ENCODE results near the gene STAB2.
"Not testable (repeated sequence)": the region's sequence is repeated elsewhere in the genome, so short reads cannot be mapped to it uniquely, and the experiment has no call there.

STAB2 gene

DNA sequence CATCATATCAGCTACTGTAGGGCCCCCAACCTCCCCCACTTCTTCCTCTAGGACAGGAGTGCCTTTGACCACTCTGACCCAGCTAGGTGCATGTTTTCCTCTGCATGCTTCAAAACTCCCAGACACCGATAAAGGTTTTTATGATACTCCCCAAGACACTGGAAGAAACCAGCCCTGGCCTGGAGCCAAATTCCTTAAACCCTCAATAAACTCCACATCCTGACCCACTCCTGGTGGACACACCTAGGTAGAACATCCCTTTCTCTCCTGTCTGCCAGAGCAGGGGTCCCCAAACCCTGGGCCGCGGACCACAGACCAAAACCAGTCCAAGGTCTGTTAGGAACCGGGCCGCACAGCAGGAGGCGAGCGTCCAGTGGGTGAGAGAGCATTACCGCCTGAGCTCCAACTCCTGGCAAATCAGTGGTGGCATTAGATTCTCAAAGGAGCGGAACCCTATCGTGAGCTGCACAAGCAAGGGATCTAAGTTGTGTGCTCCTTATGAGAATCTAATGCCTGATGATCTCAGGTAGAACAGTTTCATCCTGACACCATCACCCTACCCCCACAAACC lies 204.4 kb downstream of the STAB2 start:
- DNase-seq: no peak

DNA sequence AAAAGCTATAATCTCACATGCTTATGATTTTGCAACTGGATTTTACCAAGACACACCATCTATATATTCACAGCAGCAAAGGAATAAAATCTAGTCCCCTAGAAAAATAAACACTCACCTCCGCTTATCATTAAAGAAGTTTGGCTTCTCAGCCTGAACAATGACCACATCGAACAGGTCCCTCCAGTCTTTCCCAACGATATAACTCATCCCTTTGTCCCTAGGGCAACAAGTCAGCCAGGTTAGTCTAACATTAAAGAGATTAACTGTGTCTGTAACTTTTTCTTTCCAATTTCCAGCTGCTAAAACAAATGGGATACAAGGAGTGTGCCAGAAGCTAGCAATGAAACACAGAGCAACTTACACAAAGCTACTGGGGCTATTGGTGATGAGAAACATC lies 206.0 kb downstream of the STAB2 start:
- DNase-seq: no peak

GRCh38 chr12:103793512-103794045 lies 206.5 kb downstream of the STAB2 start:
- no peak for DNase-seq

DNA sequence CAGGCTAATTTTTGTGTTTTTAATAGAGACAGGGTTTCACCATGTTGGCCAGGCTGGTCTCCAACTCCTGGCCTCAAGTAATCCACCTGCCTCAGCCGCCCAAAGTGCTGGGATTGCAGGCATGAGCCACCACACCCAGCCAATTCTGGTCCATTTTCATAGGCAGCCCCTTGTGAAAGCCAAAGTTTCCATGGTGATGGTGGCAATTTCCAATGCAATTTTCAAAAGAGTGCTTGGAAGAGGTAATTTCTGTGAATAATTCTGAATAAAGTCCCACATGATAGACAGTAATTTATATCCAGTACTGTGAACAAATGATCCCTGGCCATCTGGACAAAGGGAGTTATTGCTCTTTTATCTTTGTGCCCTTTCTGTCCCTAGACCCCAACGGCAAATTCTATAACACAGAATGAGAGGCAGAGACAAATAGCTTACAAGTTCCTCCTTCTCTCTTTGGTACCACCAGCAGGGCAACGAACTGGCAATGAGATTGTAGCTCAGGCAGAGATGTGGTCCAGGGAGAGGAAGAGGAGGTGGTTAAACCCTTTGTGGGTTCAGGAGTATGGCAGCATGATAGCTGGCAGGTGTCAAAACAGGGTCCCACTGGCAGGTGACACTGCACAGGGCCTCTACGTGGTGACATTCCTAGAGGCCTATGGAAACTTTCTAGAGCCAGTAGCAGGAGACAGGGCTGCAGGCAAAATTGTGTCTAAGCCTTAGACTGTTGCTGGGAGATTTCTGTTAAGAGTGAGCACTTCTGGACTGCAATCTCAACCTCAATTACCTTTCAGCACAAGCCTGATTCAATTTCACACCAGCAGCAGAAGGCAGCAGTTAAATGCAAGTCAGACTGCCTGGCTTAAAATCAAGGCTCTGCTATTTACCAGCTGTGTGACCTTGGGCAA lies 207.5 kb downstream of the STAB2 start:
- no peak for DNase-seq

- DNase-seq: no peak
These were observed 211.5 kb downstream of the STAB2 start for GRCh38 chr12:103798586-103798985.

- DNase-seq: no peak
These were observed 212.4 kb downstream of the STAB2 start for GRCh38 chr12:103799504-103799856.

GRCh38 chr12:103799857-103800771 lies 213.0 kb downstream of the STAB2 start:
- DNase-seq: no peak

GRCh38 chr12:103801709-103802585 lies 214.9 kb downstream of the STAB2 start:
- DNase-seq: no peak

DNA sequence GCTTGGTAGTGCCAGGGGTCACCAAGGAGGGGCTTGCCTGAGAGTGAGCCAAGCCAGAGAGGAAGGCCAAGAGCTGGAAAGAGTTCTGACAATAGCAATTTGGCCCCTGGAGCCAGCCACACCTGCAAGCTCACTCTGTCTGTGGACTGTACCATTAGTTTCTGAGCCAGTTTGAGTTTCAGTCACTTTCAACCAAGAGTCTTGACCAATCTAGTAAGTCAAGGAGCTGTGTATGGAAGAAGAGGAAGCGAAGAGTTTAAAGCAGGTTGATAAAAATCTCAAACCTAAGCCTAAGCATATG lies 215.5 kb downstream of the STAB2 start:
- no peak for DNase-seq

DNA sequence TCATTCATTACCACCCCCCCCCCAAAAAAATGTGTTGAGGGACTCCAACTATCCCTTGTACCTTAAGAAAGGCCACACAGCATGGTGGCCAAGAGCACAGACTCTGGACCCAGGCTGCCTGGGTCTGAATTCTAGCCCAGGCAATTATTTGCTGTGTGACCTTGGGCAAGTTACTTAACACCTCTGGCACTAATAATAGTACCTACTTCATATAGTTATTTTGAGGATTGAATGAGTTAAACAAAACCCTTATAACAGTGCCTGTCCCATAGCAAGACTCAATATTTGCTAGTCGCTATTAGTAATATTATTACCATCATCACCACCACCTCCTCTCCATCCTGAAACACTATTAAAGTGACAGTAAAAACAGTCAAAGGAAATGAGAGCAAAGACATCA lies 216.8 kb downstream of the STAB2 start:
- DNase-seq: no peak

GRCh38 chr12:103805655-103806360 lies 218.7 kb downstream of the STAB2 start:
- DNase-seq: no peak

DNA sequence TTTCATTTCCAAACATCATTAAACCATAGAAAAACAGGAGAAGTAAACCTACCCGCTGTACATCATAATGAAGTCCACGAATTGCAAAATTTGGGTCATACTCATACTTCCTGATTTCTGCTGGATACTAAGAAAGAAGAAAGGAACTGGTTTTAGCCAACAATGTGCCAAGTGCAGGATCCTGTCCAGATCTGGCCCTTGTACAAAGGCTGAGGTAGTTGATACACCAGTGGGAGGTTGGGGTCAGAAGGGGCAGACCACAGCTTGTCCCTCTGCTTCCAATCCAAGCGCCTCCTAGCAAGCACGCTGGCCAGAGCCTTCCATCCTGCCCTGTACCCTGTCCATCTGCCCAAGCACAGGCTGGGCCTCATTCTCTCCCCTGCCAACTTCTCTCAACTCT lies 219.7 kb downstream of the STAB2 start:
- DNase-seq: no peak

- DNase-seq: no peak
These were observed 220.6 kb downstream of the STAB2 start for GRCh38 chr12:103807561-103808238.

DNA sequence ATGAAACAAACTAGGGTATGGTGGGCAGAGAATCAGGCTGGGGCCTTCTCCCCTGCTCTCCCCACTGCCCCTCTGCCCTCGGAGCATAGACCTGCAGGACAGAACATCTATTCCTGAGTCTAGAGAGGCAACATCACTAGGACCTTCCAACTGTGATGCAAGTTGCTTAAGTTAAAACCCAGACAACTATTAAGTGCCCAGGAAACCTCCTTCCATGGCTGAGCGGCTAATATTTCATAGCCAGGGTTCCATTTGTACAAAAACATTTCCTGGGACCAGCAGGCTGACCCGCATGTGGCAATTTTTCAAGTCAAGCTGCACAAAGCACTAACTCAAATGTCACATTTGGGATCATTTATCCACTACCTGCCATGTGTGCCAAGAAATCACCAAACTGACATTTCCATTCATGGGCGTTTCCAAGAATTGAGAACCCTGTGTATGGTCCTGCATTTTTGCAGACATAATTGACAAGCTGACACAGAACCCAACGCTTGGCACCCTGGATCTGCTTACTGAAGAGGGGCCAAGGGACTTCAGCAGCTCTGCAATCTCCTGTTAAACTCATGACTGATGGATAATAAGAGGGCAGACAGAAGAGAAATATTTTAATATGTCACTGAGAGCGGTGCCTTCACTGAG lies 221.3 kb downstream of the STAB2 start:
- DNase-seq: no peak

DNA sequence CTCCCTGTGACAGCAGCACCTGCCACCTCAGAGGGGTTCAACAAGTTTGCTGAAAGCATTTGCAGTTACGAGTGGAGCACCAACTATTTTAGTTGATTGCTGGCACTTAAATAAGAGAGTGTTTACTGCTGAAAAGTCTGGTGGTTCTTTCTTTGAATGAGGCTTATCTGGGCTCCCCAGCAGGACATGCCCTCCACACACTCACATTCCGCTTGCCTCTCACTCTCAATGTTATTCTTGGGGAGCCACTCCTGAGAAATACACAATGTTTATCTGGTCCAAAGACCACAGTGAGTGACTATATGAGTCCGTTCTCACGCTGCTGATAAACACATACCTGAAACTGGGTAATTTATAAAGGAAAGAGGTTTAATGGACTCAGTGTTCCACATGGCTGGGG lies 222.1 kb downstream of the STAB2 start:
- no peak for DNase-seq

- DNase-seq: not testable (repeated sequence)
These were observed 222.6 kb downstream of the STAB2 start for GRCh38 chr12:103809639-103810038.

GRCh38 chr12:103810111-103810510 lies 223.0 kb downstream of the STAB2 start:
- DNase-seq: no peak

DNA sequence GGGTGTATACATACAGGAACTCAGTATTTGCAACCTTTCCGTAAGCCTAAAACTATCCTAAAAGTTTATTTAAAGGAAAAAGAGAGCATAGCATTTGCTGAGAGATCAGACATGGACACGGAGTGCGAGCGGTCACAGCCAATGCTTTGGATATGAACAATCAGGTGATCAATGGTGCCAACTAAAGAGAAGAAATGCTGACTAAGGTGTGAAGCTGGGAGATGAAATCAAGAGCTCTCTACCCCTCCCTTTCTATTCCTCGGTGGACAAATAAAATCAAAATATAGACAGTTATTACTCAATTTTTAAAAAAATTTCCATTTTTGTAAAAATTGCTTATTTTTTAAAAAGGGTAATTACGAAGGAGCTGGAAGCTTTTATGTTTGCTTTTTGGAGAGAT lies 224.7 kb downstream of the STAB2 start:
- DNase-seq: no peak

GRCh38 chr12:103812789-103813188 lies 225.7 kb downstream of the STAB2 start:
- no peak for DNase-seq

DNA sequence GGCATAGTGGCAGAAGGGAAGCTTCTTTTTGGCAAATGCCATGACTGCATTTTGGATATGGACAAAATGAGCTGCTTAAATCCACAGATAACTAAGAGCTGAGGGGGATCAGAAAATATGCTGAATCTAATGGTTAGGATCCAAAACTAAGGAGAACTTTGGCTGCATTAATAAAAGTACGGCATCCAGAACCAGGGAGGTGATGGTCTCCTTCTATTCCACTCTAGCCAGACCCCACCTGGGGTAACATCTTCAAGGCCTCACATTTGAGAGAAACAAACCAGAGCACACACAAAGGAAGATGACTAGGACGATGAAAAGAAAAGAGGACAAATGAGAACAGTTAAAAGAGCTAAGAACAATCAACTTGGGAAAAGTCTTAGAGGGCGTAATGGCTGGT lies 226.4 kb downstream of the STAB2 start:
- DNase-seq: no peak

DNA sequence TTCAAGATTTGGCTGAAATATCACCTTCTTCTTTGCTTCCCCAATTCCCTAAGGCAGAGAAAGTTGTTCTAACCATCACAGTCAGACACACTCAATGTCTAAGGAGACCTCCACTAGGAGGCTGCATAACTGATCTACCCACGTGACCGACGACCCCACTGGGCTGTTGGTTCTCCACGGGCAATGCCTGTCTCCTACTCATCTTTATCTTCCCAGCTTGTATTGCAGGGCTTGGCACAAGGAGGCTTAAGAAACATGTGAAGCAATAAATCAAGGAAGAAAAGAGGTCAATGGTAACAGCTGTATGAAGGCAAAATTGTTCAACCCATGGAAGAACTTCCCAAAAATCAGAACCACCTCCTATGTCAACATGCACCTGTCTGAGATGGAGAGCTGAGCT lies 226.9 kb downstream of the STAB2 start:
- DNase-seq: no peak

All from stimulated activated naive CD4-positive, alpha-beta T cell (primary cell).